GM12892 (cell line): Measurements from ENCODE around the gene PEMT.

Experiments used
- POLR2A ChIP-seq: IDR thresholded peaks from 2 replicates; pipeline ENCODE4 v1.6.1; 2011; ENCODE audit warnings: low read depth, low read length, control low read depth
- POLR2AphosphoS5 ChIP-seq: IDR thresholded peaks from 2 replicates; pipeline ENCODE4 v1.6.1; 2011; ENCODE audit warnings: low read depth, low read length, control low read depth
- TAF1 ChIP-seq: IDR thresholded peaks from 2 replicates; pipeline ENCODE4 v1.6.1; 2011; ENCODE audit warnings: low read depth, mild to moderate bottlenecking, control low read depth, low read length, borderline replicate concordance

GRCh38 chr17:17525956-17526355 lies 65.6 kb downstream of the PEMT start:
- TF ChIP-seq POLR2A (no peak), TAF1 (no peak), POLR2AphosphoS5 (no peak)
